ENCODE results near the gene SCN8A.
"Not testable (repeated sequence)": the region's sequence is repeated elsewhere in the genome, so short reads cannot be mapped to it uniquely, and the experiment has no call there.

SCN8A gene

GRCh38 chr12:51591016-51591901, at the start of gene SCN8A:
SCN8A (plus strand) TSS chr12:51591233; CDS start chr12:51662818, 71,585 bp downstream.
- peak; percentile 50 for DNase-seq (ENCODE audit: low spot score)

GRCh38 chr12:51546097-51546496, 44.9 kb upstream of the SCN8A start:
- no peak for DNase-seq (ENCODE audit: low spot score)

- DNase-seq (ENCODE audit: low spot score) = no peak
Observed at GRCh38 chr12:51547606-51548005, 43.4 kb upstream of the SCN8A start.

DNA sequence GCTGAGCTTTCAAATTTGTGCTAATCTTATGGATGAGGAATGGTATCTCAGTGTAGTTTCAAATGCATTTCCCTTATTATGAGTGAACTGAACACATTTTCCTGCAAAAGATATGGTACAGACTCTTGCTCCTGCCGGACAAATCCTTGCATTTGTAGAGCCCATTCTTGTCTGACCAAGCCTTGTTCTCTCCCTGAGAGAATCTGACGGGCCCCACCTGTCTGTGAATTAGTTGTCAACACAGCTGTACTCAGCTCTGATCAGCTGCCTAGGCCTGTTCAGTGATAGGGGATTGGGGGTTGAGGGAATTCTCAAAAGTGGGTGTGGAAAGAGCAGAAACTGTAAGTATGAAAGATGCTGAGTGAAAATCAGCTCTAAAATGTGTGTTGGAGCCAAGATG, 42.8 kb upstream of the SCN8A start:
- DNase-seq (ENCODE audit: low spot score) = no peak

GRCh38 chr12:51549637-51550036, 41.4 kb upstream of the SCN8A start:
- DNase-seq (ENCODE audit: low spot score) = no peak

DNA sequence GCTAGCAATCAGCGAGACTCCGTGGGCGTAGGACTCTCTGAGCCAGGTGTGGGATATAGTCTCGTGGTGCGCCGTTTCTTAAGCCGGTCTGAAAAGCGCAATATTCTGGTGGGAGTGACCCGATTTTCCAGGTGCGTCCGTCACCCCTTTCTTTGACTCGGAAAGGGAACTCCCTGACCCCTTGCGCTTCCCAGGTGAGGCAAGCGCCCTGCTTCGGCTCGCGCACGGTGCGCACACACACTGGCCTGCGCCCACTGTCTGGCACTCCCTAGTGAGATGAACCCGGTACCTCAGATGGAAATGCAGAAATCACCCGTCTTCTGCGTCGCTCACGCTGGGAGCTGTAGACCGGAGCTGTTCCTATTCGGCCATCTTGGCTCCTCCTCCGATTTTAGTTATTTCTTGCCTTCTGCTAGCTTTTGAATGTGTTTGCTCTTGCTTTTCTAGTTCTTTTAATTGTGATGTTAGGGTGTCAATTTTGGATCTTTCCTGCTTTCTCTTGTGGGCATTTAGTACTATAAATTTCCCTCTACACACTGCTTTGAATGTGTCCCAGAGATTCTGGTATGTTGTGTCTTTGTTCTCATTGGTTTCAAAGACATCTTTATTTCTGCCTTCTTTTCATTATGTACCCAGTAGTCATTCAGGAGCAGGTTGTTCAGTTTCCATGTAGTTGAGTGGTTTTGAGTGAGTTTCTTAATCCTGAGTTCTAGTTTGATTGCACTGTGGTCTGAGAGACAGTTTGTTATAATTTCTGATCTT, 22.6 kb upstream of the SCN8A start:
- DNase-seq (ENCODE audit: low spot score) = not testable (repeated sequence)

DNA sequence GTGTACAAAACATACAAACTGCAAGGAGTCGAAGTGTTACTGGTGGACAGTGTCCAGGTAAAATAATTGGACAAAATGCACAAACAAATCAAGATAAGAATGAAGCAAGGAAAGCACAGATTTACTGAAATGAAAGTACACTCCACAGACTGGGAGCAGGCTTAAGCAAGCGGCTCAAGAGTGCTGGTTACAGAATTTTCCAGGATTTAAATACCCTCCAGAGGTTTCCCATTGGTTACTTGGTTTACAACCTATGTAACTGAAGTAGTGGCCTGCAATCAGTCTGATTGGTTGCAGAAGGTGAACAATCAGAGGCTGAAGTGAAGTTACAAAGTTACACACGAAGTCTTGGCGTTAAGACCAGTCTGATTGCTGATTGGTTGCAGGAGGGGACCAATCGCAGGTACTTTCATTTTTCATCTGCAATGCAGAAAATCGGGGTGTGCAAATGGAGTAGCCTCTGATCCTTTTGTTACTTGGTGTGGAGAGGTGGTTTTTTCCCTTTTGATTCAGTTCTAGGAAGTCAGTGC, 11.6 kb upstream of the SCN8A start:
- DNase-seq (ENCODE audit: low spot score) = no peak

GRCh38 chr12:51589060-51589459, 2.0 kb upstream of the SCN8A start:
- no peak for DNase-seq (ENCODE audit: low spot score)

- no peak for DNase-seq (ENCODE audit: low spot score)
Observed at GRCh38 chr12:51589557-51590176, 1.4 kb upstream of the SCN8A start.

- DNase-seq (ENCODE audit: low spot score) = peak; percentile 78
Observed at GRCh38 chr12:51590347-51591015, 552 bp upstream of the SCN8A start.

DNA sequence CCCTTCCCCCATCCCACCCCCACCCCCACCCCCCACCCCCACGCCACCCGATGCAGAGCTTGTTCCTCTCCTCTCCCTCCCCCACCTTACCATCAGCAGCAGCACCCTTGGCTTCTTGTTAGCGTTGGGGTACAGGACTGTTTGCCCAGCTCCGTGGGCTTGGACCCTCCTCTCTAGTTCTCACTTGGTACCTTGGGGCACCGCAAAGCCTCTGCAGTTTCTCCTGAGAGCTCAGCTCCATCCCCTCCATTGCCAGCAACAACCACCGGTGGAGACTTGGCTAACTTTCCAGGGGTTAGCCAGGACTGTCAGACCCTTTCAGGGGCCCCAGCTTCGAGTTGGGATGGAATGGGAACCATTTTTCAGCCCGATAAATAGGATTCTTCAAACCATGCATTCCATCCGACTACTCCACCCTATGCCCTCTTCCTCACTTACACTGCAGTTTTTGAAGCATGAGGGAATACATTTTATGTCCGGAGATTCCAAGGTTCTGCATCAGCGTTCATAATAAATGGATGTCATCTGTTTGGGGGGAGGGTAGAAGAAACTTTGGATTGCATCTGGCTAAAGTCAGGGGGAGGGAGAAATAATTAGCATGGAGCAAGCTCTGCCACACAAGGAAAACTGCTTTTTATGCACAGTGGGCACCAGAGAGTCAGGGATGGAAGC, 1.1 kb downstream of the SCN8A start:
- DNase-seq (ENCODE audit: low spot score) = no peak

- no peak for DNase-seq (ENCODE audit: low spot score)
Observed at GRCh38 chr12:51593021-51593420, 2.0 kb downstream of the SCN8A start.

DNA sequence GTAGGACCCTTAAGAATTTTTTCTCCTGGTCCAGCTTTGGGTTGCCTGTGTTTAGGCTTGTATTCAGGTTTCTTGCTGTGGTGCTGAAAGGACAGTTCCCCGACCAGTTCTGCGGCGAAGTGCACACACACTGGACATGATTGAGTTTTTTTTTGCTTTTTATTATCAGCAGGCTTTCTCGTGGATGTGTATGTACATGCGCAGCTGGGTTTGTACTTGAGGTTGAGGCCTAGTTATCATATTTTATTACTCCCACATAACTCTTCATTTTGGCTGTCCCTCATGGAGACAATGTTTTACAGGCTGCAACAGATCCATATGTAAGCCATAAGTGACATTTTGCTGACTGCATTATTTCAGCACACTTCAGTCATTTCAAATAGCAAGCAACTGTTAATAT, 2.5 kb downstream of the SCN8A start:
- peak; percentile 28 for DNase-seq (ENCODE audit: low spot score)

DNA sequence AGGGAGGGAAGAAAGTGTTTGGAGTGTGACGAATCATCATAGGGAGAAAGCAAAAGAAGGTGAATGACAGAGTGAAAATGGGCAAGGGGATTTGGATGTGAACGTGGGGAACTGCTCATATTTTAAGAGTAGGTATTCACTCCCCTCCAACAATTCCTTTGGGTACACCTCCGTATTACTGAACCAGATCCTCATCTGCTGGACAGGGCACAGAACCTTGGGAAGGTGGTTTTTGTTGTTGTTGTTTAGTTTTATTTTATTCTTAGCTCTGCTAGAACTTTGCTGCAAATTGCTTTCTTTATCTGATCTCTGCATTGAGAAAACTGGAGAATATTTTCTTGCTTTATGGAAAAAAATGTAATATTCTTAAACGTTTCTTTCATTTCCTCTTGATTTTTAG, 7.1 kb downstream of the SCN8A start:
- DNase-seq (ENCODE audit: low spot score) = no peak

DNA sequence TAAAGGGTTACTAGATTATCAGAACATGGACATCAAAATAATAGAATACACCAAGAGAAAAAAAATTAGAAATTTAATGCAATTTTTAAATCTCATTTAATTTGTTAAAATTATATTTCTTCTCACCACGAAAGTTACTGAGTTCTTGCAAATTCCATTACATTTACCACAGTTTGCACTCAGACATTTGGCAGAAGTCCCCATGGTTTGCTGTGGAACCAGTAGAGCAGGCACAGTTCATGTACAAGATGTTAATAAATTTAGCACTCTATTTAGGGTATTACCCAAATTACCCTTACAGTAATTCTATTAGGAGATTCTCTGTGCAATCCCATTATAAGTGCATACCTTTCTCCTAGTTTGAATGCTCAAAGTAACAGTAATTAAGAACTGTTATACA, 9.7 kb downstream of the SCN8A start:
- no peak for DNase-seq (ENCODE audit: low spot score)

DNA sequence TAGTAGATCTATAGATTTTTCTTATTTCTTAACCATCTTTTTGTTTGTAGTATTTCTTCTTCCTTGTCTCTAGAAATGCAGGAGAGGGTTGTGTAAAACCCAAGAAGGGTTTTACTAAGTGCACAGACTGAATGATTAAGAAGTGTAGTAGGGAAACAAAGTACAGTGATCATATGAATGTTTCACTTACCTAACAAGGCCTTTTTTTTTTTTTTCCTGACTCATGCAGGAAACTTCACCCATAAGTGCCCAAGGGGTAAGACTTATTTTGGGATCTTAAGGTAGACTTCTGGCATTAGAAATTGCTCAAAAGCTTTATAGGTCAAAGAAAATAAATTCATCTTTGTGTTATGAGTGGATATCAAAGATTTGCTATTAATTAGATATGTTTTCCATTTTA, 10.2 kb downstream of the SCN8A start:
- DNase-seq (ENCODE audit: low spot score) = no peak

DNA sequence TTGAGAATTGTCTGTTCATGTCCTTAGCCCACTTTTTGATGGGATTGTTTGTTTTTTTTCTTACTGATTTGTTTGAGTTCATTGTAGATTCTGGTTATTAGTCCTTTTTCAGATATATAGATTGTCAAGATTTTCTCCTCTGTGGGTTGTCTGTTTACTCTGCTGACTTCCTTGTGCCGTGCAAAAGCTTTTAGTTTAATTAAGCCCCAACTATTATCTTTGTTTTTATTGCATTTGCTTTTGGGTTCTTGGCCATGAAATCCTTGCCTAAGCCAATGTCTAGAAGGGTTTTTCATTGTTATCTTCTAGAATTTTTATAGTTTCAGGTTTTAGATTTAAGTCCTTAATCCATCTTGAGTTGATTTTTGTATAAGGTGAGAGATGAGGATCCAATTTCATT, 14.9 kb downstream of the SCN8A start:
- DNase-seq (ENCODE audit: low spot score) = not testable (repeated sequence)

- DNase-seq (ENCODE audit: low spot score) = not testable (repeated sequence)
Observed at GRCh38 chr12:51607197-51607596, 16.2 kb downstream of the SCN8A start.

GRCh38 chr12:51620448-51620847, 29.4 kb downstream of the SCN8A start:
- DNase-seq (ENCODE audit: low spot score) = no peak

- DNase-seq (ENCODE audit: low spot score) = no peak
Observed at GRCh38 chr12:51621156-51621922, 30.3 kb downstream of the SCN8A start.

GRCh38 chr12:51622564-51622963, 31.5 kb downstream of the SCN8A start:
- no peak for DNase-seq (ENCODE audit: low spot score)
